Daoy (cell line): ENCODE measurements around the gene RER1. TPM values are rescaled to one million over a fixed set of nuclear protein-coding genes. Genes with fewer than 3 reads are reported as not detected.

Experiments
- DNase-seq: peaks from one replicate; pipeline ENCODE4 v3.0.0-alpha.2; 2015; ENCODE audit warnings: low read depth
- total RNA-seq: library from RNA; depleted of rRNA; stranded (reverse); fragments of >200 nt; shearing (Covaris generic); gene quantifications from 2 replicates; pipeline ENCODE4 v1.2.3, GENCODE V29; 2014; rRNA removed

Gene RER1
- total RNA-seq, 1 experiment from 2014 or later = 140 TPM

- no peak for DNase-seq
These were observed 53.7 kb downstream of the RER1 start for GRCh38 chr1:2445162-2445822.

- no peak for DNase-seq
These were observed 54.2 kb downstream of the RER1 start for GRCh38 chr1:2445823-2446215.

DNA sequence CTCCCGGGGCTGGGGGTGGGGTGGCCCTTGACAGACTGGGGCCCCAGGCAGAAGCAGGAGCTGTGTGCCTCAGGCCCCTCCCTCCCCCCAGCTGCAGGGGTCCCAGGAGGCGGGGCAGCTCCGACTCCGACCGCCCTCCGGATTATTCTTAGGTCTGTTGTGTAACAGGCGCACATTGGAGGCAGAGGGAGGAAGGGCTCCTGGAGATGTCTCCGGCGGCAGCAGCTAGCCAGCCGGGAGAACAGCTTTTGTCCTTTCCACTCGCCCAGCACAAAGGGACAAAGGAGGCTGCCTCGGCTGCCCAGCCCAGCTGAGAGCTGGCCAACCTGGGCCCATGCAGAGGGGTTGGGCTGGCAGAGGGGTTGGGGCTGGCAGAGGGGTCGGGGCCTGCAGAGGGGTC lies 54.8 kb downstream of the RER1 start:
- DNase-seq = no peak

GRCh38 chr1:2446861-2447260 lies 55.2 kb downstream of the RER1 start:
- no peak for DNase-seq

- peak; percentile 51 for DNase-seq
These were observed 55.8 kb downstream of the RER1 start for GRCh38 chr1:2447276-2448097.

DNA sequence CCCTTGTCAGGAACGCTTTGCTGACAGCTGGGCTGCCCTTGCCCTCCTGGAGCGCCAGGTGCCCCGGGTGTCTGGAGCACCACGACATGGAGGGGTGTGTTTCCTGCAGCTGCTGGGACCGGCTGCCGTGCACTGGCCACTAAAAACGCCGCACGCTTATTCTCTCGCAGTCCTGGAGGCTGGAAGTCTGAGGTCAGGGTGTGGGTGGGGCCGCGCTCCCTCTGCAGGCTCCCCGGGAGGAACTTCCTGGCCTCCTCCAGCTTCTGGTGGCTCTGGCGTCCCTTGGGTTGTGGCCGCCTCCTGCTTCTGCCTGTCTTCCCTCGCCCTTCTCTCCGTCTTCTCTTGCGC lies 56.4 kb downstream of the RER1 start:
- DNase-seq = peak; percentile 82

DNA sequence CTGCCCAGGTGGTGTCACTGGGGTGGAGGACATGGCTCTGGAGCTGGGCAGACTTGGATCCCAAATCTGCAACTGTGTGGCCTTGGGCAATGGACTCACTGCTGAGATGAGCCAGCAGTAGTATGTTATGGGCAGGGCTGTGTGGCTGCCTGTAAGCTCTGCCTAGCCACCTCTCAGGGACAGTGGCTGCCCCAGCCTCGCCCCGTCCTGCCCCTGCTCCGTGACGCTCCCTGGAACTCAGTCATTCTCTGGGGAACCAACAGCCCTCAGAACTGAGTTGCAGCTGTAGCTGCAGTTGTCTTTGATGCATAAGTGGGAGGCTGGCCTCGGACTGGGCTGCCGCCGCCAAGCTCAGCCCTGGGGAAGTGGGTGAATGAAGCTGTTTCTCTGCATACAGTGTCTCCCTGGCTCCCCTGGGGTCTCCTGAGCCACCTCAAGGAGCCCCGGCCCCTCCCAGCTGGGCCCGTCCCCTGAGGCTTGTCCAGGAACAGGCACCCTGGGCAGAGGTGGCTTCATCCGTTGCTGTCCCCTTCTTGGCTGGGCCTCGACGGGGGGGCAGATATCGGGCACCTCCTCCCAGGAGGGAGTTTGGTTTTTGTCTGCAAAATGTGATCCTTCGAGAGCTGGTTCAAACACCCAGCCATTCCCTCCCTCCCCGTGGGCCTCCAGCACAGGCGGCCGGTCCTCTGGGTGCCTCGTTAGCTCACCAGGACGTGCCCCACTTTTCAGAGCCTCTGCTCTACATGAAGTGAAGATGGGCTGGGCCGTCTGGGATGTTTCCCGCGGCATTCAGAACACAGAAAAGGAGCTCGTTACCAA lies 58.2 kb downstream of the RER1 start:
- DNase-seq = no peak

- DNase-seq = peak; percentile 96
These were observed 60.1 kb downstream of the RER1 start for GRCh38 chr1:2451741-2452140.

DNA sequence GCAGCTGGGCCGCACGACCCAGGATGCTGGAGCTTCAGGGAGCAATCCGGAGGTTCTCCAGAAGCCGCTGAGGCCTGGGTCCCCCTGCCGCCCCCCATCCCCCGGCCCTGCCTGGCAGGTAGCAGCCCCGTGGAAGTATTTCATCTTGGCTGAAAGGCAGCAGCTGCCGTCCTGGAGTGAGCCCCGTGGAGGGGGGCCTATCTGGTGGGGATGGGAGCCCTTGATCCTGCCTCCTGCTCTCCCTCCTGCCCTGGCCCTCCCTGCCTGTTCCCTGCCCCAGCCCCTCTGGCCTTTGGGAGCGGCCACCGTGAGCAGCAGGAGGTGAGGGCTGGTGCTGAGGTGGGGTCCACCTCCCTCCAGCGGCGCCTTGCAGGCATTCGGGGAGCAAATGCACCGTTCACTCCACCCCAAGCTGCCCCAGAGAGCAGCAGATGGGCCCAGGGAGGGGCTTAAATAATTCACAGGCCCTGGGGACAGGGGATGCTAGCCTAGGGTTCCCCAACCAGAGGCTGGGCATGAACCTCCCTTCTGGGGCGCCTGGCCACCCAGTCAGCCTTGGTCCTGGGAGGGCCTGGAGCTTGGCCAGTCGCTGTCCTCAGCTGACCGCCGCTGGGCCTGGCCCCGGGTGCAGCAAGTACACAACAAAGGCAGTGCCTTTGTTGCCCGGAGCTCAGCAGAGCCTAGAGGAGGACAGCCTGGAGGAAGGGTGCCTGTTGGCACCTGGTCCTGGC lies 60.7 kb downstream of the RER1 start:
- DNase-seq = peak; percentile 39

- no peak for DNase-seq
These were observed 61.3 kb downstream of the RER1 start for GRCh38 chr1:2452932-2453315.

DNA sequence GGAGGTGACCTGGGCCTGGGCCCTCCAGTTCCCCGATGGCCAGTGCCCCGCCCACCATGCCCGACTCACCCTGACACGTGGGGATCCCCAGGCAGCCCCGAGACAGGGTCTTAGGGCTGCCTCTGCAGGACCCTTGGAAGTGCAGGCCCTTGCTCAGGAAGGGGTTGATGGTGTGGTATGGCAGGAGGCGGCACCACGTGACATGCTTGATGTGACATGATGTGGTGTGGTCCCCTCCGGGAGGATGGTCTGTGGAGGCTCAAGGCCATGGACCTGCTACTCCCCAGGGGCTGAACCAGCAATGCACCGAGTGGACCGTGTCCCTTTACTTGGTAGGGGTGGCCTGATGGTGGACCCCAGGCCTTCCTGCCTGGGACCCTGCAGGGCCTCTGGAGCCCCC lies 62.6 kb downstream of the RER1 start:
- DNase-seq = no peak

Other genes starting within 250 kb of the RER1 start
- 26.3 and 28.7 TPM in 2 replicates for gene FAAP20, start 197.1 kb upstream of the RER1 start, total RNA-seq
- gene SKI, start 163.5 kb upstream of the RER1 start, total RNA-seq = 3.3 and 5.3 TPM in 2 replicates
- 15.1 and 30.5 TPM in 2 replicates for gene MORN1, start 287 bp upstream of the RER1 start, total RNA-seq
- 33.4 and 36.3 TPM in 2 replicates for gene PEX10, start 20.7 kb downstream of the RER1 start, total RNA-seq
- gene PLCH2, start 84.4 kb downstream of the RER1 start, total RNA-seq = 0.06 TPM in 1 of 2 replicates, not detected in the other
- 18.6 and 44.7 TPM in 2 replicates for gene PANK4, start 134.8 kb downstream of the RER1 start, total RNA-seq
- not detected in 2 replicates for gene HES5, start 138.4 kb downstream of the RER1 start, total RNA-seq
- gene TNFRSF14, start 164.5 kb downstream of the RER1 start, total RNA-seq = 9.0 and 12.1 TPM in 2 replicates
- gene PRXL2B, start 194.9 kb downstream of the RER1 start, total RNA-seq = 13.0 and 20.6 TPM in 2 replicates
- not detected in 2 replicates for gene MMEL1, start 241.2 kb downstream of the RER1 start, total RNA-seq